NCI-H146 treated with DMSO at 0.1 percent for 48 hours (cell line): ENCODE measurements around the gene SLC39A11.
"Not testable (repeated sequence)": the region's sequence is repeated elsewhere in the genome, so short reads cannot be mapped to it uniquely, and the experiment has no call there.

ENCODE experiments used
- DNase-seq: peaks from one replicate; lab custom pipeline; 2025; ENCODE audit not compliant: unreplicated experiment; lab: John Stamatoyannopoulos, UW

Gene SLC39A11

DNA sequence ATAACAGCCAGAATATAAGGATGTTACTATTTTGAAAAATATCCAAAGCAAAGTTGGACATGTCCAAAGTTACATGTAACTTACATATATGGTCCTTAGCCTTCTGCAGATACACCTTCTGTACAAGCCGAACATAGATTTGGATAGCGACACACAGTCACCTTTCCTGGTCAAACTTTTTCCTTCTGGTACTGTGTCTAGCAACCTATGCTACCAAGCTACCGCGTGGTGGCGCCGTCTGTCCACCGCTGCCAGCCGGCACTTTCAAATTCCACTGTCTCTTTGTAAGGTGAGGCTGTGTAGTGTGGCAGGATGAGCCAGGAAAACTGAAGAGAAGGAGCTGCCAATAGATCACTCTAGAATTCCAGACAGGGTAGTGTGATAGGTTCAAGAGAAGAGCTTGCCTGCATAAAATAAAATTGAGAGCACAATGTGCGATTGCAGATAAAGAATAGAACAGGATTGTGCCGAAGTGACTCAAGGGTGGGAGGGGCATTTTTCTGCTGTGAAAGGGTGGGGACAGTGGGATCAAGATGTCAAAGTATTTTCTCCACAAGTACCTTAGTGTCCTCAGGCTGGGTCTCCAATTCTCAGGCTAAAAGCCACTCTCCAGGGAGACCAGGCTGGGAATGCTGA, 366.9 kb downstream of the SLC39A11 start:
- DNase-seq = peak; percentile 72

DNA sequence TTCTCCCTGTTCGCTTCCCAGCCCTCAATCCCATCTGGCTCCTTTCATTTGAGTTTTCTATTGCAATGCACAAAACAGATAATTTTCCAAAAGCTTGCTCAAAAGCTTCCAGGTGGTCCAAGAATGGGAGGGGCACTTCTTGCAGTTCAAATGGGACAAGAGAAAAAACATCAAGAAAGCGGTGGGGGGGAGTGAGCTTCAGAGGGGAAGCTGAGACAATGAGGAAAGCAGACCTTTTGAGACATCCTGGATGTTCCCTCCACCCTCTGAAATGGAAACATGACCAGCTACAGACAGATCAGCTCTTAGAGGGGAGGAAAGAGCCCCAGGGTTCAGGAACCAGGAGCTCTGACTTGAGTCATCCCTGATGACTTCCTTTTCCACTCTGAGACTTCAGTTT, 368.2 kb downstream of the SLC39A11 start:
- no peak for DNase-seq

- no peak for DNase-seq
Measured at GRCh38 chr17:72723711-72724110, 368.8 kb downstream of the SLC39A11 start.

- DNase-seq = no peak
Measured at GRCh38 chr17:72720494-72720825, 372.0 kb downstream of the SLC39A11 start.

DNA sequence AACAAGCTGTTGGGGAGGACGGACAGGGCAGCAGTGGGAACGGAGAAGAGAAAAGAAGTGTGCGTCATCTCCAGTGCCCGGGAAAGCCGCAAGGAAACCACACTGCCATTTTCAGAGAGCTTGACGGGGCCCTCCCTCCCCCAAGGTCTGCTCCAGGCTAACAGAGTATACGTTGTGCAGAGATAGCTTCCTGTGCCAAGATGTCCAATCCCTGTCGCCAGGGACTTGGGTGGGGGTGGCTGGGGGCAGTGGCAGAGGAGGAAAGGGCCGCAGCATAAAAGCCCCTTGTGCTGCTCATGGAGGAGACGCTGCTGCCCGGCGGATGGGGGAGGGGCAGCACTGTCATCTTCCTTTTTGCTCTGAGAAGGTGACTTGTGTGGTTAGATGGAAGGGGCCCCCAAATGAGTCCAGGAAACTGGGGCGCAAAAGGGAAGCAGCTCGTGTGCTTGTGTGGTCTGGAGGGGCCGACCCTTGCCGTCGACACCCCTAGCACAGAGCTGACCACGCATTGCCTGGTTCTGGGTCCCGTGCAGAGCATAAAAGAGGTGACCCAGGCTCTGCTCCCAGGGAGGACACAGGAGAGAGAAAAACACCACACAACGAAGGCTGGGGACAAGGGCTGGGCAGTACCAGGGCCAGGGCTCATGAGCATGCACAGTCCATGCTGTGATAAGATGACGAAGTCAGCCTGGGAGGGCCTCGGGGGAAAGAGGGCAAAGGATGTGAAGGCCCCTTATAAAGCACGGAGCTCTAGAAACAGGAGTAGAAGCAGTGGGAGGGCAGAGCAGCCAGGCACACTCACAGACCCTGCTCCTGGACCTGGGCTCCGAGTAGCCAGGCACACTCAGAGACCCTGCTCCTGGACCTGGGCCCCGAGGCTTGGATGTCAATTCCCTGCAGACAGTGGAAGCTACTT, 372.7 kb downstream of the SLC39A11 start:
- no peak for DNase-seq

DNA sequence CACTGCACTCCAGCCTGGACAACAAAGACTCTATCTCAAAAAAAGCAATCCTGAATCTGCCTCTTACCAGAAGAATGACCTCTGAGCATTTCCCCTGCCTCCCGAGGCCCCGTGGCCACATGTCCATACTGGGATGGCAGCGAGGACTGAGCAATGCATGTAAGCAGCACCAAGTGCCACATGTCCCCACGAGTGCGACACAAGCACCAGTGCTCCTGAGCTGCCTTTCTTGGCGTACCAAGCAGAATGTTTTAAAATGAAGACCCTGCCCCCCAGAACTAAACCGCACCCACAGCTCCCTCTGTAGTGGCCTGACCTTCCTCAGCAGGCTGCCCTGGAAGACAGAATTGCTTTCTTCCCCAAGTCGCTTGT, 373.3 kb downstream of the SLC39A11 start:
- DNase-seq = no peak

- no peak for DNase-seq
Measured at GRCh38 chr17:72717676-72718075, 374.8 kb downstream of the SLC39A11 start.

DNA sequence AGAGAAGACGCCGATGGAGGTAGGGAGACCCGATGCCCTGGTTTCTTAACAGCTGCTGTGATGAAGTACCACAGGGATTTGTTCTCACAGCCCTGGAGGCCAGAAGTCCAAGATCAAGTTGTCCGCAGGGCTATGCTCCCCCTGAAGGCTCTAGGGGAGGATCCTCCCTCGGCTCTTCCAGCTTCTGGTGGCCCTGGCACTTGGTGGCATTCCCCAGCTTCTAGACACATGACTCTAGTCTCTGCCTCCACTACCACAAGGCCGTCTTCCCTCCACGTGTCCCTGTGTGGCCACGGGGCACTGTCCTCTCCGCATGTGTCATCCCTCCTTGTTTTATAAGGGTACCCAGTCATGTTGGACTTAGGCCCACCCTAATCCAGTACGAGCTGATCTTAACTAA, 375.2 kb downstream of the SLC39A11 start:
- DNase-seq = no peak

DNA sequence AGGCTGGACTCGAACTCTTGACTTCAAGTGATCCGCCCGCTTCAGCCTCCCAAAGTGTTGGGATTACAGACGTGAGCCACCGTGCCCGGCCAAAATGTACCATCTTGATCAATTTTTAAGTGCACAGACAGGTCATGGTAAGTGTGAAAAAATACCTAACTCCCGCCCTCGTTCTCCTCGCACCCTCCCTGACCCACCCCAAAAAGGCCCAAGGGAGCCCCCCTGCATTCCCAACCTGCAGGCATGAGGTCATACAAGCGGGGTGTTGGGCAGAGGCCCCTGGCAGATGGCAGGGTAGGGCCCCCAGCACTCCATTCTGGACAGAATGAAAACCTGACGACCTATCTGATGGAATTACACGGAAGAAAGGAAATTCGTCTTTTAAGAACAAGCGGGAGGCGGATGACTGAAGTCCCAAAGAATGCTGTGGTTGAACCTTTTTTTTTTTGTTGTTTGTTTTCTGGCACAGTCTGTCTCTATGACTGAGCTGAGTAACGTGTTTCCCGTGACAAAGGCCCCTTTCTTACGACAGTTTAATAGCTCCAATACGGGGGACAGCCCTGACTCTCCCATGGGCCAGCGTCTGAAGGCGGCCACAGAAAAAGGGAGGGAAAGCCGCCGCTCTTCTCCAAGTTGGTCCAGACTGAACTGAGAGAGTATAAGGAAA, 376.4 kb downstream of the SLC39A11 start:
- no peak for DNase-seq

DNA sequence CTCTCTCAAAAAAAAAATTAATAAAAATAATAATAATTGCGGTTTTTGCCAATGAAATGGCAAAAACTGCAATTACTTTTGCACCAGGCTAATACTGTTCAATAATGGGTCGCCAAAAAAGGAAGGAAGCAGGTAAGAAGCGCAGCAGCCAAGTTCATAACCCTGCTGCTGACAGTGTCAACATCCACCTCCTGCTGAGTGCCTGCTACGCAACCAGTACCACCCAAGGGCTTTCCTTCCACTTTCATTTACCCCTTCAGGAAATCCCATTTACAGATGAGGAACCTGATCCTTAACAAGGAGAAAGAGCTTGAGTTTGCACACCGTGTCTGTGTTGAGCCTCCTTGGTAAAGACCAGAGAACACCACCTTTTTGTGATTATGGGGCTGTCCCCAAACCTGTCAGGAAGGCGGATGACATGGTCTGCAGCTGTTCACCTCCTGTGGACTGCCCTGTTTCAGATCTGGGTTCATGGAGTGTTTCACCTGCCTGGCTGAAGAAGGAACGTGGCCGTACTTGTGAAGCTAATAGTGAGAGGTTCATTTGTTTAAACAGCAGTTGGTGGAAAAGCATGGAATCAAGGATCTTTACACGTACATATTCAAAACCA, 378.0 kb downstream of the SLC39A11 start:
- DNase-seq = peak; percentile 91

DNA sequence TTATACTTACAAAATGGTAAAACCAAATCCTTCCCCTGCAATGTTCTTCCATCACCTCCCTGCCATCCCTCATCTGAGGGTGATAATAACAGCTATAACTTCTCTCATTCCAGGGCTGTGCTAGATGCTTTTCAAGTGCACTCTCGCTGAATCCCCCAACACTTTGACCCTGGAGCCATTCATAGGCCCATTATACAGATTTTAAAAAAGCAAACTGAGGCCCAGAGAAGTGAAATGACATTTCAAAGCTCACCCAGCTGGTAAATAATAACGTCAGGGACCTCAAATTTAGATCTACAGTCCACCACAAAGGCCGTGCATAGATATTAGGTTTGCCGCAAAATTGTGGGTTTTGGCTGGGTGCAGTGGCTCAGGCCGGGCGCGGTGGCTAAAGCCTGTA, 378.8 kb downstream of the SLC39A11 start:
- no peak for DNase-seq

GRCh38 chr17:72711521-72712310, 380.8 kb downstream of the SLC39A11 start:
- no peak for DNase-seq

DNA sequence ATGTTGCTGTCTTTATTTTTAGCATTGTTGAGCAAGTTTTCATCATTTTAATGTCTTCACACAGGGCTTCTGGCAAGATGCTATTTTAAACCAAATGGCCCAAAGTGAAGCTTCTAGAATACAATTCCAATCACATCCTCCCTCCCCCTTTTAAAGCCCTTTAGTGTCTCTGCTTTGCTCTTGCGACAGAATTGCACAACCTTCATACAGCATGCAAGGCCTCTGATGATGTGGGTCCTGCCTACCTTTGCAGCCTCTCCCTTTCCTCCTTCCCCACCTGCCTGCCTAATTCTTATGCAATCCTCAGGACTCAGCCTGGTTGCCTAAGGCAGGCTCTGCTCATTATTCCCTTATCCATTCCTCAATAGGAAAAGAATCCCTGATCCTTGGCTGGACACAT, 381.7 kb downstream of the SLC39A11 start:
- DNase-seq = no peak

- DNase-seq = no peak
Measured at GRCh38 chr17:72710202-72710601, 382.3 kb downstream of the SLC39A11 start.

DNA sequence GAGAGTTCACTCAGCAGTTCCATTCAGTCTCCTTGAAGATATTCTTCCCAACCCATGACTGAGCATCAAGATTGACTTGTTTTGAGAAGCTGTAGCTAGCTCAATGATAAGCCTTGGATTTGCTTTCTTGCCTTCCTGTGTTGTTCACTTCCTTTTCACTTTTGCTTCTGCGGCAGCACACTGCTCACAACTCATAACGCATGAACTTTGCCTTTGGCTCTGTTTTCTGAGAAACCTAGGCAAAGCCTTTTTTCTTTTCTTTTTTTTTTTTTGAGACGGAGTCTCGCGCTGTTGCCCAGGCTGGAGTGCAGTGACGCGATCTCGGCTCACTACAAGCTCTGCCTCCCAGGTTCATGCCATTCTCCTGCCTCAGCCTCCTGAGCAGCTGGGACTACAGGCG, 383.8 kb downstream of the SLC39A11 start:
- DNase-seq = not testable (repeated sequence)

DNA sequence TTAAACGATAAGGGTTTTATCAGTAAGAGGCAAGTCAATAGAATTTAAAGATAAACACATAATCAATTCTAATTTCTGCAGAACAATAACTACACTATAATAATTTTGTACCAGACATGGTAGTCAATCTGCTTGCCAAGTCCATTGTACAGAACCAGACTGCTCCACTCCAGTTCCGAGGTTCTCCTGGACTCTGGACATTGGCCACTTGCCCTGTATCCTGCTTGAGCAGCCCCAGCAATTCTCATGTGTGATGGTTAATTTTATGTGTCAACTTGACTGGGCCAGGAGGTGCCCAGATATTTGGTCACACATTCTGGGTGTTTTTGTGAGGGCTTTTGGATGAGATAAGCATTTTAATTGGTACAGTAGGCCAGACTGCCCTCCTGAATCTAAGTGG, 384.6 kb downstream of the SLC39A11 start:
- DNase-seq = no peak

GRCh38 chr17:72706396-72706981, 386.0 kb downstream of the SLC39A11 start:
- no peak for DNase-seq

- no peak for DNase-seq
Measured at GRCh38 chr17:72705905-72706395, 386.5 kb downstream of the SLC39A11 start.

GRCh38 chr17:72702998-72703397, 389.5 kb downstream of the SLC39A11 start:
- no peak for DNase-seq

DNA sequence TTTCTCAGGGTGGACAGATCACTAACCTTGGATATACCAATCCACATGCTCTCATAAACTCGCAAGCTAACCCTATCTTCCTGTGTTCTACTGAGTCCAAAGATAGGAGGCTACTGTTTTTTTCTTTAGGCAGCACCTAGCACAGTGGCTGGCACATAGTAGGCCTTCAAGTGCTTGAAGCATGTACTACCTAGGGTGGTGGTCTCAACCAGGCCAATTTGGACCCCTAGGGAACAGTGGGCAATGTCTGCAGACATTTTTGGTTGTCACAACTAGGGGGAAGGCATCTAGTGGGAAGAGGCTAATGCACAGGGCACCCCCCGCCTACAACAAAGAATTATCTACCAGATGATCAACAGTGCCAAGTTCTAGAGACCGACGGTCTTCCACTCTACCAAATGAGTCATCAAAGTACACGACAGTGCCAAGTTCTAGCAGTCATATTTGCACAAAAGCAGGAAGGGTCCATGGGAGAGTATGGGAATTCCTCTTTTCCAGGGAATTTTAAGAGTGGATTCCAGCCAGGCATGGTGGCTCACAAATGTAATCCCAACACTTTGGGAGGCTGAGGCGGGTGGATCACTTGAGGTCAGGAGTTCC, 390.3 kb downstream of the SLC39A11 start:
- DNase-seq = no peak
